Central memory CD8-positive, alpha-beta T cell (primary cell): ENCODE data around the gene HEXD.
"Not testable (repeated sequence)": the region's sequence is repeated elsewhere in the genome, so short reads cannot be mapped to it uniquely, and the experiment has no call there.

ENCODE experiments used
- ATAC-seq: fragments of 150-1000 bp; cut with Tn5 transposase; replicated peaks from 2 replicates; pipeline ENCODE4 v1.10.0; 2022; ENCODE audit warnings: mild to moderate bottlenecking, moderate FRiP score, moderate number of reproducible peaks; ENCODE audit not compliant: poor library complexity, severe bottlenecking; ENCODE audit errors: extremely low read depth
- DNase-seq, 2 donors: peaks; one replicate each; pipeline ENCODE4 v3.0.0; 2021; ENCODE audit warnings: low spot score in 2 of 2
- H3K27ac Mint-ChIP-seq: one replicate; pipeline ENCODE4 v1.8.0; 2022; ENCODE audit warnings: low read depth, mild to moderate bottlenecking, moderate library complexity, mixed read lengths
- H3K27me3 Mint-ChIP-seq: one replicate; pipeline ENCODE4 v1.8.0; 2022; ENCODE audit warnings: mixed read lengths
- H3K36me3 Mint-ChIP-seq: one replicate; pipeline ENCODE4 v1.8.0; 2022; ENCODE audit warnings: mild to moderate bottlenecking, moderate library complexity, mixed read lengths; ENCODE audit not compliant: insufficient read depth
- H3K4me1 Mint-ChIP-seq: one replicate; pipeline ENCODE4 v1.8.0; 2022; ENCODE audit warnings: mixed read lengths
- H3K4me3 Mint-ChIP-seq: one replicate; pipeline ENCODE4 v1.8.0; 2022; ENCODE audit warnings: mild to moderate bottlenecking, moderate library complexity, mixed read lengths
- H3K9me3 Mint-ChIP-seq: one replicate; pipeline ENCODE4 v1.8.0; 2022; ENCODE audit warnings: mixed read lengths

Gene HEXD

DNA sequence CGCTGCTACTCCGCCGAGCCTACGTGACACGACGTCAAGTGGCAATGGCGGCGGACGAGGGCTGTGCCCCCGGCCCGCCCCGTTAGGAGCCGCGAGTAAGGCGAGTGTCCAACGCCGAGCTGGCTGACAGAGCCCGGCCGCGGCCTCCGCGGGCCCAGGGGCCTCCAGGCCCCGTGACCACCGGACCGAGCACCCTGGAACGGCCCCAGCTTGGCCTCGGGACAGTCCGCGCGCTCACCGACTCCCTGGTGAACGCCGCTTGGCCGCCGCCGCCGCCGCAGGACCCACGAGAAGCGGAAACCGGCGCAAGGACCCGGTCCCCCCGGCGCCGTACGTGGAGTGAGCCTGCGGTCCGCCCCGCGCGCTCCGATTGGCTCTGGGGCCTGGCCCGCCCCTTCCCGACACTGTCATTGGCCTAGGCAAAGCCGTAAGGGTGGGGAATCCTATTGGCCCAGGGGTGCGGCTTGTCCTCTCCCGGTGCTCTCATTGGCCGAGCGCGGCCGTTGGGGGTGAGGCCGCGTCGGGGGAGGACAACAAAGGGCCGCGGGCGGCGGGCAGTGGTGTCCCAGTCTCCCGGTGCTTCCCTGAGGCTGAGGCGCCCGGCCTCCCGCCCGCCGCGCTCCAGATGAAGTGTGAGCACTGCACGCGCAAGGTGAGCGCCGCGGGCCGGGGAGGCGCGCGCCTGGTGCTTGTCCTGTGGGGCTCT, 40.2 kb downstream of the HEXD start, which contains the start of gene NARF:
Gene NARF (plus strand): TSS at position 563 of the 706 bp plus-strand sequence. CDS start 63 bp downstream, at position 626.
- Mint-ChIP-seq H3K36me3 (peaks cover 33% of the 10 kb centered on the region), H3K27ac (peak within 1 kb of the TSS; percentile 93), H3K4me3 (peak within 1 kb of the TSS; percentile 90), H3K9me3 (no peaks in the 10 kb centered on the region), H3K27me3 (no peaks in the 10 kb centered on the region), H3K4me1 (peaks cover 35% of the 10 kb centered on the region)
- peak; percentile 87 to 91 for DNase-seq
- peak; percentile 98 for ATAC-seq

DNA sequence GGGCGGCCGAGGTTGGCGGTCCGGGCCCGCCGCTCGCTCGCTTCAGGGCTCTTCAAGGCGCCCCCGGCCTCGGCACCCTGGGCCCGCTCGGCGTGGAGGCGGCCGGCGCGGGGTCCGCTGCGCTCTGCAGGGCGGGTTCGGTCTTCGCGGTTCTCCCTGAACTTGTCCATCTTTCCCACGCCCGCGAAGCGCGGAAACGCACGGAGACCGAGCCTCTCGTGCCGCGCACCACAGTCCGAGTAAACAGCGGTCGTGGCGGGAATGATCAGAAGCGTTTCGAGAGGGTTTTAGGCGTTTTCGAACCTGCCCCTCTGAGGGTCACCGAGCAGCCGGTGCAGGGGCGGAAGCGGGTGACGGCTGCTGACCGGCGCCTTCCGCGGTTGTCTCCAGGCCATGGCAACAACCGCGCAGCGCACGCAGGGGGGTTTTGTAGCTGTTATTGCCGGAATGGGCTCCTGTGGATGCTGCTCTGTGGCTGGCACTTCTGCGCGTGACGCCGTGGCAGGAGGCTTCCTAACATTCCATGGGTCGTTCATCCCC, 40.8 kb downstream of the HEXD start:
- ATAC-seq (peak; percentile 5), DNase-seq (peak; percentile 27 to 32)
- peak overlapping the region; percentile 93 for H3K27ac Mint-ChIP-seq
- H3K4me1 Mint-ChIP-seq: peaks cover 41% of the 10 kb centered on the region
- peaks cover 36% of the 10 kb centered on the region for H3K36me3 Mint-ChIP-seq
- H3K9me3 Mint-ChIP-seq: no peaks in the 10 kb centered on the region
- H3K4me3 Mint-ChIP-seq: peak overlapping the region; percentile 90
- H3K27me3 Mint-ChIP-seq: no peaks in the 10 kb centered on the region

DNA sequence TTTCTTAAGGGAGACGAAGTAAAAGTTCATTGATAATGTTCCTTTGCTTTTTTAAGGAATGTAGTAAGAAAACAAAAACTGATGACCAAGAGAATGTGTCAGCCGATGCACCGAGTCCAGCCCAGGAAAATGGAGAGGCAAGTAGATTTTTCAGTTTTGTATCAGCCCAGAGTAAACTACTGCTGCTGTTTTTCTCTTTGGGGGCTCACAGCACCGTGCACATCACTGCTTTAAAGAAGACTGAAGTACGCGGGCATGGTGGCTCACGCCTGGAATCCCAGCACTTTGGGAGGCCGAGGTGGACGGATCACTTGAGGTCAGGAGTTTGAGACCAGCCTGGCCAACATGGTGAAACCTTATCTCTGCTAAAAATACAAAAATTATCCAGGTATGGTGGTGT, 41.8 kb downstream of the HEXD start:
- not testable (repeated sequence) for ATAC-seq, H3K4me3 Mint-ChIP-seq
- peaks cover 48% of the 10 kb centered on the region for H3K4me1 Mint-ChIP-seq

DNA sequence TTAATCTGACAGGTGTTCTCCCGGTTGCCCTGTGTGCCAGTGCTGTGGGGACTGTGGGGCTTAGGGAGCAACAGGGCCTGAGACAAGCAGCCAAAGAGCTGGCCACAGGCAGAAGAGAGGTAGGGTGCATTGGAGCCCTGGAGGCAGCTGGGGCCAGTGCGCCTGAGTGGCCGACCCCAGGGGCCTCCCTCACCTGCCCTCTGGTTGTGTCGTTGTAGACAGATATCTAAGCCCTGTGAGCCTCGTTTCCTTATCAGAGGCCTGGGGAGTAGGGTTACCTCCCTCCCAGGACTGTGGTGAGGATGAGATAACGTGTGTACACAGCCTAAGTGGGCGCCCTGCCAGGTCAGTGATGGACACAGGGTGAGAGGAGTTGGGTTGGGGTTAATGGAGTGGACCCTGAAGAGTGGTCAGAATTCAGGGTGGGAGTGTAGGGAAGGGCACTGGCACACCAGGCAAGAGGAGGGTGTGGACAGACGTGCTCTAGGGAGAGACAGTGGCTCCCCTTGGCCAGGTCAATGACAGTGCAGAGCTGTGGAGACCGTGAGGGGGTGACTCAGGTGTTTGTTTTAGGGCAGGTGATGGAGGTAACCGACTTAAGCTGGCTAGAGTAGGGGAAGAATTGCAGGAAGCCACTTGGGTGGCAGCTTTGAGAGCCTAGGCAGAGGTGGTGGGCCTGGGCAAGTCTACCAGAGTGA, 43.8 kb downstream of the HEXD start:
- H3K36me3 Mint-ChIP-seq: peaks cover 46% of the 10 kb centered on the region
- peaks cover 56% of the 10 kb centered on the region for H3K4me1 Mint-ChIP-seq

More for the DNA sequence above, 41.8 kb downstream of the HEXD start:
- H3K9me3 Mint-ChIP-seq, DNase-seq, H3K27me3 Mint-ChIP-seq, H3K27ac Mint-ChIP-seq: not testable (repeated sequence)
- peaks cover 40% of the 10 kb centered on the region for H3K36me3 Mint-ChIP-seq

DNA sequence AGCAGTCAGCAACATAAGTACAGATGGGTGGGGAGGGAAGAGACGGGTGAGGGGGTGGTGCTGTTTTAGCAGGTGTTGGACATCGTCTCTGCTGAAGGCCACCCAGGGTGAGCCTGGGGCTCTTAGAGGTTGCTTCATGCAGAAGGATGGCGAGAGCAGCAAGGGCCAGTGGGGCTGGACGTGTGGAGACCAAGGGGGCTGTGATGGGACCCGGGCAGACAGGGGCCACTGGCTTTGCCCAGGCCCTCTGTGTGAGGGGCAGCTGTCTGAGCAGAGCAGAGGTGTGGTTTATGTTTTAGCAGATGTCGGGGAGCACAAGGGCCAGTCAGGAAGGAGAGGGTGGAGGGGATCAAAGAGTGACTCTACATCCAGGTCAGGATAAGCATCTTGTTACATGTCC, 45.2 kb downstream of the HEXD start:
- Mint-ChIP-seq H3K27me3 (no peaks in the 10 kb centered on the region), H3K9me3 (no peaks in the 10 kb centered on the region), H3K4me3 (no peak overlapping the region), H3K36me3 (peaks cover 44% of the 10 kb centered on the region), H3K27ac (peak overlapping the region; percentile 55), H3K4me1 (peaks cover 45% of the 10 kb centered on the region)
- ATAC-seq (no peak), DNase-seq (no peak)

More for the DNA sequence above, 43.8 kb downstream of the HEXD start:
- no peak for ATAC-seq
- Mint-ChIP-seq H3K4me3 (no peak overlapping the region), H3K9me3 (no peaks in the 10 kb centered on the region), H3K27me3 (no peaks in the 10 kb centered on the region), H3K27ac (peak overlapping the region; percentile 69)
- DNase-seq: no peak

DNA sequence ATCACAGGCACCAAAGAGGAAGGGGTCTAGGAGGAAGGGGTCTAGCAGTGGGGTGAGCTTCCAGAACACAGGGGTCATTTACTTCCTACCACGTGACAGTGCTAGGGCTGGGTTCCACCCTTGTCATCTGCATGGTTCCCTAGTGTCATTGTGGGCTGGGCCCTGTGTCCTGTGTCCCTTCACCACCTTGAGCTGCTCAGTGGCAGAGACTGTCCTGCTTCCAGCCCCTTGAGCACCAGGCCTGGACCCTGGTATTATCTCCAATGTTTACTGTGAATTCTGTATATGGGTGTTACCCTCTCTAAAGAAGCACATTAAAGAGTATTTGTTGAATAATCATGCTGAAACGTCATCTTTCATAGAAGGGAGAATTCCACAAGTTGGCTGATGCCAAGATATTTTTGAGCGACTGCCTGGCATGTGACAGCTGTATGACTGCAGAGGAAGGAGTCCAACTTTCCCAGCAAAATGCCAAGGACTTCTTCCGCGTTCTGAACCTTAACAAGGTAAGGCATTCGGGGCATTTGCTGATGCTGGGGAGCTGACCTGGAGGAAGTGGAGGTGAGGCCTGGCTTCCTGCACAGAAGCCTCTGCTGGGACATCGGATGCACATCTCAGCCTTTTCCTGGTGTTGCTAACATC, 45.9 kb downstream of the HEXD start:
- DNase-seq (no peak), ATAC-seq (no peak)
- peak overlapping the region; percentile 55 for H3K27ac Mint-ChIP-seq
- H3K9me3 Mint-ChIP-seq: no peaks in the 10 kb centered on the region
- no peak overlapping the region for H3K4me3 Mint-ChIP-seq
- H3K27me3 Mint-ChIP-seq: no peaks in the 10 kb centered on the region
- H3K4me1 Mint-ChIP-seq: peaks cover 46% of the 10 kb centered on the region
- peaks cover 46% of the 10 kb centered on the region for H3K36me3 Mint-ChIP-seq

DNA sequence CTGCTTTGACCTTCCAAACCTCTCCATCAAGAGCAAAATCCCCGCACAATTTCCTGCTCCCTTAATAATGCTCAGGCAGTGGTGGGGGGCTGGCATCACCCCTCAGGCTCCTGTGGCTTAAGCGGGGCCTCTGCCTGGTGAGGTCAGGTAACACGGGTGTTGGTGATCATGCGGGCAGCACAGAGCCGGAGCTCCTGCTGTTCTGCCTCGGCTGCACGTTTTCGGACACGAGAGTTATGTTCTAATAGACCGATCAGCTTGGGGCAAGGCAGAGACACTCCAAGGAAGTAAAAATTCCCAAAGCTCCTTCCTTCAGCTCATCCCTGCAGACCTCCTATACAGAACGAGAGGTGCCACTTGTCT, 46.4 kb downstream of the HEXD start:
- Mint-ChIP-seq H3K27me3 (no peaks in the 10 kb centered on the region), H3K9me3 (no peaks in the 10 kb centered on the region), H3K4me3 (no peak overlapping the region), H3K4me1 (peaks cover 41% of the 10 kb centered on the region), H3K27ac (no peak overlapping the region), H3K36me3 (peaks cover 45% of the 10 kb centered on the region)
- DNase-seq: no peak
- ATAC-seq: no peak

DNA sequence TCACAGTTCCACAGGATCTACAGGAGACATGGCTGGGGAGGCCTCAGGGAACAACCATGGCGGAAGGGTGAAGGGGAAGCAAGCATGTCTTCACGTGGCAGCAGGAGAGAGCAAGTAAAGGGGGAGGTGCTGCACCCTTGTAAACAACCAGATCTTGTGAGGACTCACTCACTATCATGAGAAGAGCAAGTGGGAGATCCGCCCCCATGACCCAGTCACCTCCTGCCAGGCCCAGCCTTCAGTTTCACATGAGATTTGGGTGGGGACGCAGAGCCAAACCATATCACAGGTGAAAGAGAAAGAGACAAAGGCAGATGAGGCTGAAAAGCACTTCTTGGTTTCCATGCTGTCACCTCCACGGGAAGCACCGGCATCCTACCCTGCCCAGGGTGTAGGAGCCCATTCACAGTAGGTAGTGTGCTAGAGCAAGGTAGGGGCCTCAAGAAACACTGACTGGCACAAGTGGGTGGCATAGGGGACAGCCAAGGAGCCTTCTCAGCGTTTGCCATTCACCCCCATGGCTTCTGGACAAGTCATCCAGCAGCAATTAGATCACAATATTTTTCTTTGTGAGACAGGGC, 47.0 kb downstream of the HEXD start:
- Mint-ChIP-seq H3K9me3 (no peaks in the 10 kb centered on the region), H3K4me1 (peaks cover 40% of the 10 kb centered on the region), H3K4me3 (no peak overlapping the region), H3K36me3 (peaks cover 48% of the 10 kb centered on the region), H3K27me3 (no peaks in the 10 kb centered on the region), H3K27ac (no peak overlapping the region)
- ATAC-seq (no peak), DNase-seq (no peak)

DNA sequence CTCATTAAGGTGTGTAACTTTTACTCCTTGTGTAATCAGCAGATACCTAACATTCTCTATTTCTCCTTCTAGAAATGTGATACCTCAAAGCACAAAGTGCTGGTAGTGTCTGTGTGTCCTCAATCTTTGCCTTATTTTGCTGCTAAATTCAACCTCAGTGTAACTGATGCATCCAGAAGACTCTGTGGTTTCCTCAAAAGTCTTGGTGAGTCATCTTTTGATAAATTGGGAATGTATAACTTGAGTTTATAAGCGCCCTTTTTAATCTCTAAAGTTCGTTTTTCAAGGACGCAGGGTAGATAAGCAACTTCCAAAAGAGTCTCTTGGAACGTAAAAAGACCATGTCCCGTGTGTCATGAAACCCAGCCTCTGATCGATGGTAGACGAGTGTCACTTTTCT, 50.5 kb downstream of the HEXD start:
- Mint-ChIP-seq H3K9me3 (no peaks in the 10 kb centered on the region), H3K36me3 (peaks cover 58% of the 10 kb centered on the region), H3K27me3 (no peaks in the 10 kb centered on the region), H3K27ac (no peak overlapping the region), H3K4me3 (no peak overlapping the region), H3K4me1 (peaks cover 23% of the 10 kb centered on the region)
- ATAC-seq (no peak), DNase-seq (no peak)

DNA sequence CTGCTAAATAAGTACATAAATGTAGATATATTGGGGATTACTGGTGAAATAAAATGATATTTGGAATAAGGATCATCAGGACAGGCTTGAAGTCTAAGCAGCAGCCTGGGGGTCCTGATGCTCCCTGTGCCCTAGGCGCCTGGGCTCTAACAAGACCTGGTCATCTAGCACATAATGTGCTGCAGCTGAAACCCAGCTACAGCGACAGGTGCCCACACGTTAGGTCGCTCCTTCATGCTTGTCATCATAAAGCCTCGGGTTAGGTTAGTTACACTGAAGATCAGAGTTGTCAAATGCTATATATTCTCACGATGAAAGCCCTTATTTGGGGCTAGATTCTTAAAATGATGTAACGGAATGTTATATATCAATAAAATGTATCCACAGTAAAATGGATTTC, 51.9 kb downstream of the HEXD start:
- ATAC-seq: no peak
- H3K27ac Mint-ChIP-seq: no peak overlapping the region
- peaks cover 61% of the 10 kb centered on the region for H3K36me3 Mint-ChIP-seq
- no peak overlapping the region for H3K4me3 Mint-ChIP-seq
- no peak for DNase-seq
- H3K9me3 Mint-ChIP-seq: no peaks in the 10 kb centered on the region
- H3K4me1 Mint-ChIP-seq: peaks cover 12% of the 10 kb centered on the region
- H3K27me3 Mint-ChIP-seq: no peaks in the 10 kb centered on the region

DNA sequence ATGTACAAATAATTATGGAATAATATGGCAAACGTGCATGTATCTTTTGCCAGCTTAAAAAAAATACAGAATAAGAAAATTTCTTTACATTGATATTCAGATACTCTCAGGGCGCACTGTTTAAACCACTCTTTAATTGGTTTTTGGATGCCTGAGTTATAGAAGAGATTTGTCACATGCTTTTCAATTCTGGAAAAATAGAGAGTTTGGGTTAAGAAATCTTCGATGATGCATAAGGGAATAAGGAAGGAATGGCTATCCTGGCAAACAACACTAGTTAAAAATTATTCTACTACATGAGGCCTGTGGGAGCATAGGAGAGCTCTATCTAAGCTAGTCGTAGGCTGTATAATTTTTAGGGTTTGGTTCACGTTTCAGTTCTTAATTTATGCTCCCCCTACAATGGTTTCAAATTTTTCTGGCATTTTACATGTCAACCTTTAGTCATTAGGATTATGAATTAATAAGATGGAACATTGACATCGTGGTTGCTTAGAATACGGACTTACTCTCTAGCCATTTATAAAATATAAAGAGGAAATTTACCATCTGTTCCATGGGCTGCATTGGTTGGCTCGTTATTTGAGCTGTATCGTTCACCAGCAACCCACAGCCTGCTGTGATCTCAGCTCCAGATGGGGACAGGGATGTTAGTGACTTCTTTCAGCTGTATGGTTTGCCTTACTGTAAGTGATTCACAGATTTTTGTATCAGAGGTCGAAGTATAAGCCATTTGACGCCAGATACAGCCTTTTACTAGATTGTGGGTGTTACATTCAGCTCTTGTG, 56.3 kb downstream of the HEXD start:
- DNase-seq: no peak
- Mint-ChIP-seq H3K36me3 (peaks cover 58% of the 10 kb centered on the region), H3K27ac (no peak overlapping the region), H3K9me3 (no peaks in the 10 kb centered on the region), H3K4me1 (no peaks in the 10 kb centered on the region), H3K27me3 (no peaks in the 10 kb centered on the region), H3K4me3 (no peak overlapping the region)
- ATAC-seq: no peak

DNA sequence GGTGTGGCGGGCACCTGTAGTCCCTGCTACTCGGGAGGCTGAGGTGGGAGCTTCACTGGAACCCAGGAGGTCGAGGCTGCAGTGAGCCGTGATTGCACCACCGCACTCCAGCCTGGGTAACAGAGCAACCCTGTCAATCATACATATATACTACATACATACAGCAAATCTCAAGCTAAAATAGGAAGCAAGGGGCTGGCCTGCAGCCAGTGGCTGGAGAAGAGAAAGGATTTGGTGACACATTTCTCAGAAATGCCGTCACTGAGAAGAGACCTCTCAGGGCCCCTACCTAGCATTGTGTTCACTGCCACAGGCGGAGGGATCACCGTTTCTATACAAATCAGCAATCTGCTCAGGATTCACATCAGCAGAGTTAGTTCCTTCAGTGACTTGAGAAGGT, 57.3 kb downstream of the HEXD start:
- Mint-ChIP-seq H3K9me3 (no peaks in the 10 kb centered on the region), H3K27ac (no peak overlapping the region), H3K4me1 (no peaks in the 10 kb centered on the region), H3K4me3 (no peak overlapping the region), H3K27me3 (no peaks in the 10 kb centered on the region), H3K36me3 (peaks cover 57% of the 10 kb centered on the region)
- DNase-seq: no peak
- ATAC-seq: no peak
